ENCODE results near the gene GPC6. TPM values are rescaled to one million over a fixed set of nuclear protein-coding genes. Genes with fewer than 3 reads are reported as not detected.

The GPC6 gene
- total RNA-seq, 1 donor from 2014 or later, result not detected

DNA sequence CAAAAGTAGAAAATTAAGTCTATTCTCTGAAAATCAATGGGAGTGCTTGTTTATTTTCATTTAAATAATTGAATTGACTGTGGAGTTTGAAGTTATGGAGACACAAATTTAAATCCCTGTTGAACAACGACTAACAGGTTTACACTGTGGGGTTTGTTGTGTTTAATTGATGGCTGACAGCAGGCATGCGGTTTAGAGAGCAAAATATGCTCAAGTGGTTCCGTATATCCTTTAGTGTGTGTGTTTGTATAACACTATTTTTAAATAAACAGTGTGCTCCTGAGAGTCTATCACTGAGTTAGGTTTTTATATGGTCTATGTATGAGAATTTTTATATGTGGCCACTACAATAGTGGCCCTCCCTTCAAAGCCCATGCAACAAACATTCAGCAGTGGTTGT, 332.0 kb downstream of the GPC6 start:
- intact Hi-C loops (cut with micrococcal nuclease), result no loop called here

DNA sequence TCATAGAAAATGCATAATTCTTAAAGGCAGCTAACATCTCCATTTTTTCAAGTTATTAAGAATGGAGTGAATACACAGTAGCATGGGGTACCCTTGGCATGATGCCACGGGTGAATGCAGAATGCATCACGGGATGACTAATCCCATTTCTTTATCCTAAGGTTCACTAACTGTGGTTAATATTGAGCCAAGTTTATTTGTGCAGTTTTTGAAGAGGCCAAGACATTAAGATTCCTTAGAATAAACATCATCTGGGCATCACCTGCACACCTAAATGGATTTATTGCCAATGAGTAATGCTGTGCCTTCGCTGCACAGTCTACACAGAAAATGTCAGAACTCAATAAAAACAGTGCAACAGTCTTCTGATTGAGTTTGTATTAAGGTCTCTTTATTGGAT, 333.1 kb downstream of the GPC6 start:
- intact Hi-C loops (cut with micrococcal nuclease), result no loop called here

DNA sequence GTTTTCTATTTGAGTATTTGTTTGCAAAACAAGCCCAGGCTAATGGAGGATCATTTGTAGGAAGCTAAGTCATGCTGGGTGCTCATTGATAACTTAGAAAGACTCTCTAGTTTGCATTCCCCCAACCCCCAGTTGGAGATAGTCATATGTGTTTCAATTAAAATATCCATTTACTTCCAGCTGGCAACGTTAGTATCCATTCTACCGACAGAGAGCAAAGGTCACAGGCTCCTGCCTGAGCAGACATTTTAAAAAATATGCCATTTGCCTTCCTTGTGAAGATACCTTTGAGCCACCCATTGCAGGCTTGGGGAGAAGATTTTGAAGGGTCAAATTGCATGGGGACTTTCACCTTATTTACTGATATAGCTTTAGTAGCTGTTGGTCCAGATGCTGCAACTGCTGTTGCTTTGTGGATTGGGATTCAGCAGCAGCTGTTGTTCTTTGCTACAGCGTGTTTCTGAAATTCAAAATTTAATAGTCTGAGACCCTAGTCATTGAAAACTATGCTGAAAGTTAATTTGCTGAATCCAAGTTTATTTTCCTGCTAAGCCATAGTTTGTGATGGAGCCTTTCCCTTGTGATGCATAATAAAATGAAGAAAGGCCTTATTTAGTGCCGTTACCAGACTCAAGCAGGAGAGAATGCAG, 335.1 kb downstream of the GPC6 start:
- intact Hi-C loops (cut with micrococcal nuclease), result no loop called here

DNA sequence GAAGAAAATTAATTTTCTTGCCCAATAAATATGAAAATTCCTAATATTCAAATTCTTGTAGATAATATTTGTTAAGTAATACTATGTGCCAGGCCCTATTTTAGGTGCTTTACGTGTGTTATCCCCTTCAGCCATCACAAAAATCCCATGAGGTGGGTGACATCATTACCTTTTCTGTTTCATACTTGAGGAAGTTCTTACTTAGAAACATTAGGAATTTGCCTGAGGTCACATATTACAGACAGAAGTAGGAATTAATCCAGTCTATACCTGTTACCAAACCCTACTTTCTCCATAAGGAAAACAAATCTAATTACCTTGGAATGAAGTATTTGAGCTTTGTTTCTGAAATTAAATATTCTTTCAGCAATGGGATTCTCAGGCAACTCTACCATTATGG, 336.1 kb downstream of the GPC6 start:
- intact Hi-C loops (cut with micrococcal nuclease), result no loop called here

DNA sequence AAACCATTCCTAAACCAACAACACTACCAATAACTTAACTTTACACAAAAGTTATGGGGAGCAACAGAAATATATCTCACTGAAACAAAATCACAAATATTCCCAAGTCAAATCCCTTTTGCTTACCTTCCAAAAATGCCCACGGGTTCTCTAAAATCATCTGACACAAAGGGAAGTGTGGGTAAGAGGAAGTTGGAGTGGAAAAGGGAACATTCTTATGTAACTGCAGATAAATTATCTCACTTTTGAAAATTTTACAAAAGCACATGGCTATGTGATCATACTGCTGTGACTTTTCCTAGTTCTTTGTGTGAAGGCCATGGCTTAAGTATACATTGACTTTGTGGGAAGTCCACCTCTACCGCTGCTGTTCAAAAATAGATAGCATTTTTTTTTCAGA, 350.5 kb downstream of the GPC6 start:
- intact Hi-C loops (cut with micrococcal nuclease), result no loop called here

DNA sequence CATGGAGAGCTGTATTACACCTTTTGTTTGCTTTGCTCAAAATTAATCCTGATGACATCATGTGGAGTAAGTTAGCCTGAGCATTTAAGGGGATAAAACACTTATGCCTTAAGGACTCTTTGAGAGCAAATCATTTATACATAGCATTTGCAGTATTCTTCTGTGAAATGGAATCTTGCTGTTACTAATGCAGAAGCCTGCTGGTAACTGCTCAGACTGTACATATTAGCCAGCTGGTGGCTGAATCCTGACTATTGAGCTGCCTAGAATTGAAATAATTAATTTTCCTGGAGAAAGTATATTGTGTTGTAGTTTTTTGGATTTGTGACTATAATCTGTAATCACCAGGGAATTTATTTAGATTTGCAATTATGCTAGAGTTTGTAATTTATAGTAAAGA, 363.2 kb downstream of the GPC6 start:
- intact Hi-C loops (cut with micrococcal nuclease), result no loop called here

DNA sequence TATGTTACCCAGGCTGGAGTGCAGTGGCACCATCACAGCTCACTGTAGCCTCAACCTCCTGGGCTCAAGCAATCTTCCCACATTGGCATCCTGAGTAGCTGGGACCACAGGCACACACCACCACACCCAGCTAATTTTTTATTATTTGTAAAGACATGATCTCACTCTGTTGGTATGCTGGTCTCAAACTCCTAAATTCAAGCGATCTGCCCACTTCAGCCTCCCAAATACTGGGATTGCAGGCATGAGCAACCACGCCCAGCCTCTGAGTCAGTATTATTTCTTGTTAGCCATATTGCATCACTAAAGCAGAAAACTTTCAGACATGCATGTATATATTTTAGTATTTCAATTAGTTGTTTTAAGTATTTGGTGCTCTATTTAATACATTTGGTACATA, 376.4 kb downstream of the GPC6 start:
- intact Hi-C loops (cut with micrococcal nuclease), result no loop called here

DNA sequence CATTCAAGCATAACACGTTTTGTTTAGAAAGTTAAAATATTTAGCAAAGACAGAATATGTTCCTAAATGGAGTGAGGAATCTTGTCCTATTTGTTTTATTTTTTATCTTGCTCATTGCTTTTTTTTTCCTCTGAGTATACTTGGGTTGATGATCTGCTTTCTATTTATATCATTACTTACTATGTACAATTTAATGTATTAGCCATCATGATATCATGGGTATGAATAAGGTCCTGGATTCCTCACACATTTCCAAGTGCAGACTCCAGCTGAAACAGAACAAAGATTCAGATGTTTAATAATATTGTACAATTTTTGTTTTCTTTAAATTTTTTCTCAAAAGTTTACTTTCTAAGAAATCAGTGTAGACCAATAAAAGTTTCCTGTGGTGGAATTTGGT, 388.2 kb downstream of the GPC6 start:
- intact Hi-C loops (cut with micrococcal nuclease), result no loop called here

DNA sequence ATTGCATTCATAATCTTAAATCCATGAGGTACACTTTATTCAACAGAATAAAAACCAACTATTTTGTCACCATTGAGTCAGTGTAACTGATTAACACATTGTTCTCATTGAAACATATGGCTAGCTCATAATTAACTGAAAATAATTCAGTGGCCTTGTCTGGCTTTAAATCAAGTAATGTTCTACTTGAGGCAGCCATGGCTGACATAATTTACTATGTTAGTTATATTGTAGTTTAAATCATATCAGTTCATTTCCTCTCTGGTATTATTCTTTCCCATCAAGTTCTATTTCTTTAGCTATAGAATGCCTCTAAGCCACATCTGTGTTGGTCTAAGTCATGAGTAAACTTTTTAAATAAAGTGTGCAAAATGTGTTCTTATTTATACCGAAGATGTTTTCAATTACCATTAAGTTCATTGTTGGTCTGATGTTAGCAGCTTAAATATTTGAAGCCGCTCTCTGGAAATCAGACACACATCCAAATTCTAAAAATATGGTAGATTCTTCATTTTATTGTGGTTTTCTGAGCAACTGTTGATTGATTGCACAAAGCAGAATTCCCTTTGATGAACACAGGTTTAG, 393.7 kb downstream of the GPC6 start:
- intact Hi-C loops (cut with micrococcal nuclease), result no loop called here

DNA sequence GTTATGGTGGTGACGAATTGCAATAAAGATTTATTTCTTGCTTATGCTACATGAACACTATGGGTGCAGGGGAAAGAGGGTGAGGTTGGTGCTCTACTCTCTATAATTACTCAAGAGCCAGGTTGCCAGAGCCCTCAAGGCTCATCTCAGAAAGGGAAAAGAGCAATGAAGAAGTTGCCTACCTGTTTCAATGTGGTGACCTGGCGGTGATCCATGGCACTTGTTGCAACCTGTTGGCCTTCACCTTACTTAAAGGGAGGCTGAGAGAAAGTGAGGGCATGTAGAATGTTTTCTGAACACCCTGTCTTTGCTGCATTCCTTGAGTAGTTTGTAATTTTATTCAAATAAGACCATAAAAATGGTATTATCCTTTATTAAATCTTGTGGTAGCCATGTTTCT, 394.4 kb downstream of the GPC6 start:
- intact Hi-C loops (cut with micrococcal nuclease), result no loop called here

DNA sequence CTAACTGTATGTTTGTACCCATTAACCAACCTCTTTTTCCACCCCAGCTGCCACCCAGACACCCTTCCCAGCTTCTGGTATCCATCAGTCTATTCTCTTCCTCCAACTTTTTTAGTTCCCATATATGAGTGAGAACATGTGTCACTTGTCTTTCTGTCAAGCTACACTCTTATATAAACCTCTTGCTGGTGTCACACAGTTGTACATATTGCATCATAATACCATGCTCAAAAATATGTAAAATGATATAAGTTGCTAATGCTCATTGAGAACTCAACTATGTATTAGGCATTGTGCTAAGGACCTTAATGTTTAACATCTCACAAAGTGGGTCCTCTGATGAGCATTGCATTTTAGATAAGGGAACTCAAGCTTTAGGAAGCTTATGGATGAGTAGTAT, 395.4 kb downstream of the GPC6 start:
- intact Hi-C loops (cut with micrococcal nuclease), result no loop called here

DNA sequence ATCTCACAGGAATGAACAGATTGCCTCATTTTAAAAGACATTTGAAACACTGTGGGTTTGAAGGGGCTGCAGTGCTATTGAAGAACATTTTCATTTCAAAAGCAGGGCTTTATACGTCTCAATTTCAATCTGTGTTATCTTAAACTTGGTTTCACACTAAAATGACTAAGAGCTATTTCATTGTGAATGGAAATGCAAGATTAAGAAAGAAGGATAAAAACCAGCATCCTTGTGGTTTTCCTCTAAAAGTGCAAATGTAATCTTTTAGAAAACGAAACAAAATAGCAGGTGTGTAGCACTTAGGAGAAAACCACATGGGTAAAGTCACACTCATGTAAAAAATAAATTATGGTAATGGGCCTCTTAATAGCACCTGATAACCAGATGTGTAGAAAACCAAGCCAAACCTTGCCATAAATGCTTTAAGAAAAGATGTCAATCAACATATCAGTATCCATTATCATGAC, 397.7 kb downstream of the GPC6 start:
- intact Hi-C loops (cut with micrococcal nuclease), result no loop called here

DNA sequence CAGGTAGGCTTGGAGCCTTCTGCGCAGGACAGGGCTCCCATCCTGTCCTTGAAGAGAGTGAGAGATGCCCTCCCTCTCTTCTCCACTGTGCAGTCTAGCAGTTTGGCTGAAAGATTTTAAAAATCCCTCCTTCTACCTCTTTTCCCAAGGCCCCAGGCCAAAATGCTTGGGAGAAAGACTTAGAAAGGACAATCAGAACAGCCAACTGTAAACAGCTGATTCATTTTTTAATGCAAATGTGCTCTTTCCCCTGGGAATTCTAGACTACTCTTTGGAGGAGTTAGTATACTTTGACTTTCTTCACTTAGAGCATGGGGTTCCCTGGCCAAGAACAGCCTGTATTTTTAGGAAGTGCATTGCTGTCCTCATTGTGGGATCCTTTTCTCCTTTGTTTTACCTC, 398.9 kb downstream of the GPC6 start:
- intact Hi-C loops (cut with micrococcal nuclease), result no loop called here

DNA sequence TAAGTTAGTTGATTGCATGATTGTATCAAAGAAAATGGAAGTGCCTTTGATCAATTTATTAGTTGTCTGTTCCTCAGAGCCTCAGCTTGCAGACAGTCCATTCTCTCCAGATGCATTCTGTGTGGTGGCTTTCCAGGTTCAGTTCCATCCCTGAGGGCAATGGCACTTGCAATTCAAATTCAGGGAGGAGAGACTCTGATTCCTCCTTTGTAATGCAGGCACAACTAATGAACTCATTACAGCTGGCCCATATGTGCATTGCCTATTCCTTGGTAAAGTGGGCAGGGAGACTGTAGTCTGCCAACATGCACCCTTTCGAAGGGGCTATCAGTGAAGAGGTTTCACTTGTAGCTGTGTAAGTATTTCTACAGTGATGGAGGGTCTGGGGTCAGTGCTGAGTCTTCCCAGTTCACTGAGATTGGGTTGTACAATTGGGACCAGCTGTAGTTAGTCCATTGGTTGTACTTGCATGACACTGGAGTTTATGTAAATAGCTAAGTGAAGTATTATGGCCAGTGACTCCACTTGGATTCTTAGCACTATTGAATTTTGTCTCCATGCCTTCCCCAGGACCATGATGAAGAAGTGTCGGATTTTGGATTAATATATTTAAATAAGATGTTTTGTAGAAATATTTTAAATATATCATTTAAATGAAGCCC, 401.7 kb downstream of the GPC6 start:
- intact Hi-C loops (cut with micrococcal nuclease), result no loop called here

DNA sequence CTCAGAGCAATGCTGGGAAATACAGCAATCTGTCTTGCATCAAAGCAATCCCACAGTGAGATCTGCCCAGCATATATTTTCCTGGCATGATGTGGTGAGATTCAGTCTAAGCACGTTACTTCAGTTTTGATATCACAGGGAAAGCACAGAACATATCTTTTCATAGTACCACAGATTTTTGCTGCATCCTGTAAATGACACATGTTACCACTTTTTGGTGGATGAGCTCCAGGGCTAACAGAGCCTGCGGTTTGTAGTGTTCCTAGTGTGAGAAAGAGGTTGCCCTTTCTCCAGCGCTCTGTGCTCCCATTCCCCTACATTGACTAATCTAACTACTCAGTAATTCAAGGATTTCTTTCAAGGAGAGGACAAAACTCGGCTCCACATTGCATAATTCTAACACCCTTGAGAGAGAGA, 409.0 kb downstream of the GPC6 start:
- intact Hi-C loops (cut with micrococcal nuclease), result no loop called here

DNA sequence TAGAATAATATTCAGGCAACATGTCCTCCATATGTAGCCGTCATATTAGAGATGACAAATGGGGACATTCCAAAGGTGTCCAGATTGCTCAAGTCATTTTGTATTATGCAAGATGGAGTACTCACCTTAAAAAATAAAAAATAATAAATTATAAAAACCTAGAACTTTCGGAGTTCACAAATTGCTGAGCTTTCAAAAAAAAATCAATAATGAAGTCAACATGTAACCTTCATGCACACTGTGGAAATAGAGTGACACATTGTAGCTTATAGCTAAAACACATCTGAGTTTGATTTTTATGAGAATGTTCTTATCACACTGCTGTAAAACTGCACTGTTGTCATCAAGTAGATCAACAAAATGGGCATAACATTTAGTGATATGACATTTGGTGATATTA, 411.2 kb downstream of the GPC6 start:
- intact Hi-C loops (cut with micrococcal nuclease), result loop anchor here (2.0 kb wide), 1 partner anchor 69 kb away; no protein-coding TSS in a partner anchor

DNA sequence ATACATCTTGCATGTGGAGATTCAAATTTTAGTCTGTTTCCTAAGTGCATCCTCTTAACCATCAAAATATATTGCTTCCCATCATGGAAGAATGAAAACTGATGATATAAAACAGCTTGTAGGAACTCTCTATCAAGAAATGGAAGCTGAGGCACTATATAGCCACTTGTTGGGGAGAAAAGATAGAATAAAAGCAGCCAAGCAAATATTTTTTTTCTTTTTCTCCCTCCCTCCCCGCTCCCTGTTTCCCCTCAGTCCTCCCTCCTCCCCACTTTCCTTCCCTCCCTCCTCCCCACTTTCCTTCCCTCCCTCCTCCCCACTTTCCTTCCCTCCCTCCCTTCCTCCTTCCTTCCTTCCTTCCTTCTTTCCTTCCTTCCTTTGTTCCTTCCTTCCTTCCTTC, 413.8 kb downstream of the GPC6 start:
- intact Hi-C loops (cut with micrococcal nuclease), result no loop called here

DNA sequence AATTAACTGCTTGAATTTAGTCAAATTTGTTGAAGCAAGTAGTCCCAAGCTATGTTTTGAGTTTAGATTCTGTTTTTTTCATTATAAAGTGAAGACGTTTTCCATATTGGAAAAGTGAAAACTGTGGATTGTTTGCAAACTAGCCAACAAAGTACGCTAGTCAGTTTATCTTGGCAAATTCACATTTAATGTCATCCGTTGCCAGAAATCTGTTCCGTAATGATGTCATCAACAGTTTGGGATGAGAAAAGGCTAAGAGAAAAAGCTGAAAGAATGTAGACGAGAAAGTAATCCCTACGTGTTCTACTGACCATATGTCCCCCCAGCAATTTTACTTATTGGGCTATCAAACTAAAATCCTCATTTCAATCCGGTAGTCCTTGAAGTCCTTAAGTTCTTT, 419.6 kb downstream of the GPC6 start:
- intact Hi-C loops (cut with micrococcal nuclease), result no loop called here

DNA sequence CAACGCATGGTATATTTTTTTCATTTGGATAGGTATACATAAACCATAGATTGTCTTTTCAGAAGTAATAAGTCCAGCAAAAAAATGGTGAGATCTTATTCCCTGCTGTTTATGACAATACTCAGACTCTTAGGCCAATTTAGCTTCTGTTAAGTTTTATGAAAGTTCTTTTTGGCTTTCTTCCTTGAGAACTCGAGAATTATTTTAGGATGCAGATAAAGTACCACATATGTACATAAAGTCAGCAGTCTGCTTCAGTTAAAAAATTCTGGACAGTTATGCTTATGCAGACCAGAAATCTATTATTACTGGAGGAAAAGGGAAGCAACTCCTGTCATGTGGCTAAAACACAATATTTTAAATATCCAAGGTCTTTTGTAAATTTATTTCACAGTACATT, 422.9 kb downstream of the GPC6 start:
- intact Hi-C loops (cut with micrococcal nuclease), result no loop called here

DNA sequence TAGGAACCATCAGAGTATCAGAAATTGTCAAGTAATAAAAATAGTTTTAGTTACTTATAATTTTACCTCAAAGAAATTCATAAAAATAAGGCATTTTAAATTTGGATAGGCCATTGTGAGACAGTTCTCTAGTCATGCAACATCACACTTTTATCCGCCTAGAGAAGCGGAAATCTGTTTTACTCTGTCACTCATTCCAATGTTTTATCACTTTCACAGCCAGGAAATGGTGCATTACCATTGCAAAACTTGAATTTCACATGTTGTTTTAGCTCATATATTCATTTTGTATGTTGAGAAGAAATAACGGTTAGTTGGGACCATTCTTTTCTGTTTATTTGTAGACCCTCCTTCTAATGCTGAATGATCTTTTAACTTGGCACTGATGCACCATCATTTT, 427.2 kb downstream of the GPC6 start:
- intact Hi-C loops (cut with micrococcal nuclease), result no loop called here

DNA sequence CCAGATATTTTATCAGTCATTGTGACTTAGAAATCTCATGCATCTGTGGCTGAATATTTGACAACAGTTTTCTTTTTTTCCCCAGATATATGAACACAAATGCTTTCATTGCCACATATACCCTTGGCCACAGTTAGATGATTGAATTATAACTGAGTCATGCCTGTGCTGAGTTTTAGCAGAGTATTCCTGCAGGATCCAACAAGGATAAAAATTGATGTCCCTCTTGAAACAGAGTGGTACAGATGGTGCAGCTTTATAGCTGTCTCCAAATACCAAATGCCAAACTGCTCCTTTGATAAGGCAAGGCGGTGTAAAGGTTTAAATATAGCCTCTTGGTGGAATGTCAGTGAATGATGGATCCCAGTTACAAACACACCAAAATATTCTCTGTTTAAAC, 428.5 kb downstream of the GPC6 start:
- intact Hi-C loops (cut with micrococcal nuclease), result no loop called here

DNA sequence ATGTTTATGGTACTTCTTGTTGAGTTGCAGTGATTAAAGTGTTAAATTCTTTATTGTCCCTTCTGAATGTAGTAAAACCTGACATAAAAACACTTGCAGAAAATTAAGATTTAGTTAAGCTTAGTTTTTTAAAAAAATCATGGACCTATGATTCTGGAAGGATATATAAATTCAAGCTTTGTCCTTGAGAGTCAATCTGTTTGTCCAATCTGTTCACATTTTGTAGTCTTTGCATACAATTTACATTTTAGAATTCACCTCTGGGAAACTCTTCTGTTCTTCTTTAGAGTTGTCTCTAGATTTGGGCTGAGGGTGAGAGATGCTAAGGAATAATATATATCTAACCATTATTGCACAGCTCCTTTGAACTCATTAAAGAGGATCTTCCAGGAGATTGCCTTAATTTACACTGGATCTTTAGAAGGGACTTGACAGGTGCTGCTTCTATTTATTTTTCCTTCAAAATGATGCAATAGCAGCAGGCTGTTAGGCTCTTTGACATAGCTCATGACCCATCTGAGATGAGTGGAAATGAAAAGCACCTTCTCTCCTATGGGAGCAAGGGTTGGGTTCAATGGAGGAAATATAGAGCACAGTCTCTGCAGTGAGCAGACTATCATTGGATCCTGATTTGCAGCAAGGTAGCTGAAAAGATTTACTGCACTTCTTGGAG, 433.9 kb downstream of the GPC6 start:
- intact Hi-C loops (cut with micrococcal nuclease), result no loop called here
